ENCODE data around the gene KCTD11. TPM values are rescaled to one million over a fixed set of nuclear protein-coding genes. Genes with fewer than 3 reads are reported as not detected.

The KCTD11 gene
- total and polyA plus RNA-seq, 2 of the 13 experiments (the other 11 are each of a cell fraction or from before 2014, with no cell fraction given): 1.6 to 2.6 TPM

DNA sequence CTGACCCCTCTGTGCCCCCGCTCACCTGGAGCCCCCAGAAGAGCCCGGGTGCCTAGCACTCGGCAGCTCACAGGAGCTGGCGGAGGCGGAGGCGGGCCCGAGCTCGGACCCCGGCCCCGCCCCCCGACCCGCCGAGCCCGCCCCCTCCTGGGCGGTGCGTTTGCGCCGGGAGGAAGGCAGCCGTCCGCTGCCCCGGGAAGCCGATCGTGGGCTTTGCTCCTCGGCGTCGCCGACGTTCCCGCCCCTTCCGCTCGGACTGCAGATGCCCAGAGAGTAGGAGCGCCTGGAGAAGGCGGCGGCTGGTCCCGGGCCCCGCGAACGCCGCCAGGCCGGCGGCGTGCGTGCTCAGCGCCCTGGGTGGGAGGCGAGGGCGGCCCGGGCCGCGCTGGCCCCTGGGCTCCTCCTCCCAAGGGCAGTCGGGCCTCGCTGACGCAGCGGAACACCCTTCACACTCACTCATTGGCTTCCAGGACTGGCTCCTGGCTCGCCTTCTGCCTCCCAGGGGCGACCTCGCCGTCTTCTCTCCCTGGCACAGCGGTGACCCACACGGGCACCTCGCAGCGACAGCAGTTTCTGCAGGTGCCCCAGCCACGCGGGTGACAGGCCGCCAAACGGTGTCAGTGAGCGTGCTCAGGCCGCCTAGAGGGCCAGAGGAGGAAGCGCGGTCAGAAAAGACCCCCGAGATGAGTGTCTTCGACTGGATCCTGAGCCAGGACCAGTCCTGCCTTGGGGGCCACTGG is 42.7 kb downstream of the KCTD11 start, which contains the start of gene PLSCR3 (continued):
- TF ChIP-seq, protein P1, sequence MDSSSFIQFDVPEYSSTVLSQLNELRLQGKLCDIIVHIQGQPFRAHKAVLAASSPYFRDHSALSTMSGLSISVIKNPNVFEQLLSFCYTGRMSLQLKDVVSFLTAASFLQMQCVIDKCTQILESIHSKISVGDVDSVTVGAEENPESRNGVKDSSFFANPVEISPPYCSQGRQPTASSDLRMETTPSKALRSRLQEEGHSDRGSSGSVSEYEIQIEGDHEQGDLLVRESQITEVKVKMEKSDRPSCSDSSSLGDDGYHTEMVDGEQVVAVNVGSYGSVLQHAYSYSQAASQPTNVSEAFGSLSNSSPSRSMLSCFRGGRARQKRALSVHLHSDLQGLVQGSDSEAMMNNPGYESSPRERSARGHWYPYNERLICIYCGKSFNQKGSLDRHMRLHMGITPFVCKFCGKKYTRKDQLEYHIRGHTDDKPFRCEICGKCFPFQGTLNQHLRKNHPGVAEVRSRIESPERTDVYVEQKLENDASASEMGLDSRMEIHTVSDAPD (CRISPR knock-in tag; IDR thresholded peaks at IDR 0.05): 0 out of 2 replicates have a peak, but pooled peaks have one; percentile 33
- TF ChIP-seq NFKB2 (CRISPR knock-in tag; IDR thresholded peaks at IDR 0.05; ENCODE audit: borderline replicate concordance) (peak; percentile 74; the same call in 1 of the 2 replicates), IRX3 (CRISPR knock-in tag; IDR thresholded peaks at IDR 0.05; ENCODE audit: borderline replicate concordance, low read depth) (peak; percentile 27; the same call in 1 of the 2 replicates), ZNF274 (CRISPR knock-in tag; IDR thresholded peaks at IDR 0.05) (0 out of 2 replicates have a peak, but pooled peaks have one; percentile 67), NFYB (CRISPR knock-in tag; IDR thresholded peaks at IDR 0.05) (0 out of 2 replicates have a peak, but pooled peaks have one; percentile 11), MIXL1 (CRISPR knock-in tag; IDR thresholded peaks at IDR 0.05) (0 out of 2 replicates have a peak, but pooled peaks have one; percentile 14), MXD4 (CRISPR knock-in tag; IDR thresholded peaks at IDR 0.05) (peak; percentile 41; the same call in 1 of the 2 replicates), ZFAT (CRISPR knock-in tag; conservative IDR thresholded peaks at IDR 0.05) (no peak), KDM2A (CRISPR knock-in tag; IDR thresholded peaks at IDR 0.05; ENCODE audit: borderline replicate concordance, low read depth) (peak; percentile 58), TARDBP (CRISPR knock-in tag; IDR thresholded peaks at IDR 0.05) (0 out of 2 replicates have a peak, but pooled peaks have one; percentile 33), ZNF256 (CRISPR knock-in tag; conservative IDR thresholded peaks at IDR 0.05) (no peak), ELF4 (CRISPR knock-in tag; IDR thresholded peaks at IDR 0.05; ENCODE audit: borderline replicate concordance) (no peak), ARHGAP35 (CRISPR knock-in tag; IDR thresholded peaks at IDR 0.05; ENCODE audit: borderline replicate concordance) (peak; percentile 33; the same call in 1 of the 2 replicates), NR2C2 (CRISPR knock-in tag; IDR thresholded peaks at IDR 0.05; ENCODE audit: borderline replicate concordance) (peak; percentile 49; the same call in 1 of the 2 replicates), TRAFD1 (CRISPR knock-in tag; IDR thresholded peaks at IDR 0.05; ENCODE audit: borderline replicate concordance) (no peak), ZNF530 (CRISPR knock-in tag; IDR thresholded peaks at IDR 0.05; ENCODE audit: low read depth) (no peak), ZNF839 (CRISPR knock-in tag; IDR thresholded peaks at IDR 0.05; ENCODE audit: borderline replicate concordance) (no peak), PHF21A (CRISPR knock-in tag; IDR thresholded peaks at IDR 0.05) (no peak; the same call in 1 of the 2 replicates), RNF2 (conservative IDR thresholded peaks at IDR 0.05; ENCODE audit: low read depth) (peak; percentile 82; the same call in 1 of the 2 replicates), SALL1 (CRISPR knock-in tag; IDR thresholded peaks at IDR 0.05) (peak; percentile 53), HNRNPLL (IDR thresholded peaks at IDR 0.05; ENCODE audit: low read depth, low read length, poor library complexity, severe bottlenecking) (peak; percentile 64), RXRA (CRISPR knock-in tag; IDR thresholded peaks at IDR 0.05) (peak; percentile 73)
- TF ChIP-seq, protein P2, sequence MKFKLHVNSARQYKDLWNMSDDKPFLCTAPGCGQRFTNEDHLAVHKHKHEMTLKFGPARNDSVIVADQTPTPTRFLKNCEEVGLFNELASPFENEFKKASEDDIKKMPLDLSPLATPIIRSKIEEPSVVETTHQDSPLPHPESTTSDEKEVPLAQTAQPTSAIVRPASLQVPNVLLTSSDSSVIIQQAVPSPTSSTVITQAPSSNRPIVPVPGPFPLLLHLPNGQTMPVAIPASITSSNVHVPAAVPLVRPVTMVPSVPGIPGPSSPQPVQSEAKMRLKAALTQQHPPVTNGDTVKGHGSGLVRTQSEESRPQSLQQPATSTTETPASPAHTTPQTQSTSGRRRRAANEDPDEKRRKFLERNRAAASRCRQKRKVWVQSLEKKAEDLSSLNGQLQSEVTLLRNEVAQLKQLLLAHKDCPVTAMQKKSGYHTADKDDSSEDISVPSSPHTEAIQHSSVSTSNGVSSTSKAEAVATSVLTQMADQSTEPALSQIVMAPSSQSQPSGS (CRISPR knock-in tag; IDR thresholded peaks at IDR 0.05): no peak
